ENCODE results near the gene BRF1.

Gene BRF1

GRCh38 chr14:105249182-105250007, 51.4 kb downstream of the BRF1 start:
- Mint-ChIP-seq H3K4me1 (peaks cover 37% of the 10 kb centered on the region), H3K27ac (peak overlapping the region in 2 of 3 experiments; percentile 56 to 82), H3K4me3 (peak overlapping the region; percentile 84 to 92 (median 90)), H3K27me3 (ENCODE audit: low read depth) (no peaks in the 10 kb centered on the region), H3K9me3 (no peaks in the 10 kb centered on the region), H3K36me3 (ENCODE audit: low read depth) (peaks cover 43% of the 10 kb centered on the region)
- TF ChIP-seq CTCF (IDR thresholded peaks at IDR 0.05; ENCODE audit: unreplicated experiment in 3 of 3) = no peak

- peaks cover 33% of the 10 kb centered on the region for H3K4me1 Mint-ChIP-seq
- TF ChIP-seq CTCF (IDR thresholded peaks at IDR 0.05; ENCODE audit: unreplicated experiment in 3 of 3) = no peak
- H3K27ac Mint-ChIP-seq = peak within 1 kb of the TSS in 2 of 3 experiments; percentile 67 to 82
- H3K9me3 Mint-ChIP-seq = no peaks in the 10 kb centered on the region
- H3K27me3 Mint-ChIP-seq (ENCODE audit: low read depth) = no peaks in the 10 kb centered on the region
- H3K4me3 Mint-ChIP-seq = peak within 1 kb of the TSS; percentile 86 to 92 (median 91)
- H3K36me3 Mint-ChIP-seq (ENCODE audit: low read depth) = peaks cover 41% of the 10 kb centered on the region
These were observed 52.2 kb downstream of the BRF1 start, which contains the start of gene BTBD6 for GRCh38 chr14:105248368-105249181. Gene BTBD6 (plus strand): TSS chr14:105248533. CDS start chr14:105248712, 179 bp downstream.

- no peak for TF ChIP-seq CTCF (IDR thresholded peaks at IDR 0.05; ENCODE audit: unreplicated experiment in 3 of 3)
- Mint-ChIP-seq H3K27me3 (ENCODE audit: low read depth) (no peaks in the 10 kb centered on the region), H3K36me3 (ENCODE audit: low read depth) (peaks cover 41% of the 10 kb centered on the region), H3K4me1 (peaks cover 33% of the 10 kb centered on the region), H3K9me3 (no peaks in the 10 kb centered on the region), H3K27ac (peak overlapping the region in 2 of 3 experiments; percentile 41 to 67), H3K4me3 (peak overlapping the region; percentile 86 to 91 (median 91))
These were observed 53.0 kb downstream of the BRF1 start for GRCh38 chr14:105247715-105248367.

- Mint-ChIP-seq H3K9me3 (no peaks in the 10 kb centered on the region), H3K27me3 (ENCODE audit: low read depth) (no peaks in the 10 kb centered on the region), H3K4me3 (peak overlapping the region; percentile 40 to 91 (median 91)), H3K27ac (no peak overlapping the region), H3K36me3 (ENCODE audit: low read depth) (peaks cover 41% of the 10 kb centered on the region), H3K4me1 (peaks cover 33% of the 10 kb centered on the region)
- TF ChIP-seq CTCF (IDR thresholded peaks at IDR 0.05; ENCODE audit: unreplicated experiment in 3 of 3) = no peak
These were observed 53.8 kb downstream of the BRF1 start for GRCh38 chr14:105247026-105247425.

GRCh38 chr14:105244334-105244733, 56.5 kb downstream of the BRF1 start:
- no peaks in the 10 kb centered on the region for H3K9me3 Mint-ChIP-seq
- no peaks in the 10 kb centered on the region for H3K27me3 Mint-ChIP-seq (ENCODE audit: low read depth)
- TF ChIP-seq CTCF (IDR thresholded peaks at IDR 0.05; ENCODE audit: unreplicated experiment in 3 of 3) = no peak

More at GRCh38 chr14:105244334-105244733, 56.5 kb downstream of the BRF1 start:
- Mint-ChIP-seq H3K36me3 (ENCODE audit: low read depth) (peaks cover 18% of the 10 kb centered on the region), H3K4me1 (peaks cover 16% of the 10 kb centered on the region), H3K4me3 (no peak overlapping the region), H3K27ac (no peak overlapping the region)
